NCI-H1694 (cell line): ENCODE measurements around the gene PCYOX1L.
"Not testable (repeated sequence)": the region's sequence is repeated elsewhere in the genome, so short reads cannot be mapped to it uniquely, and the experiment has no call there.

Experiments
- DNase-seq: peaks from one replicate; lab custom pipeline; 2025; lab: John Stamatoyannopoulos, UW

The PCYOX1L gene

GRCh38 chr5:149387081-149387631 is 29.3 kb downstream of the PCYOX1L start:
- no peak for DNase-seq

- no peak for DNase-seq
Observed at GRCh38 chr5:149387982-149388381, 30.1 kb downstream of the PCYOX1L start.

GRCh38 chr5:149388498-149389190 is 30.8 kb downstream of the PCYOX1L start:
- DNase-seq: no peak

- DNase-seq: no peak
Observed at GRCh38 chr5:149389552-149390495, 32.0 kb downstream of the PCYOX1L start.

GRCh38 chr5:149391076-149391475 is 33.2 kb downstream of the PCYOX1L start:
- not testable (repeated sequence) for DNase-seq

GRCh38 chr5:149391524-149391923 is 33.7 kb downstream of the PCYOX1L start:
- no peak for DNase-seq

GRCh38 chr5:149392718-149393117 is 34.9 kb downstream of the PCYOX1L start:
- DNase-seq: no peak

GRCh38 chr5:149394996-149395395 is 37.1 kb downstream of the PCYOX1L start:
- DNase-seq: not testable (repeated sequence)

GRCh38 chr5:149397530-149397929 is 39.7 kb downstream of the PCYOX1L start:
- DNase-seq: no peak

GRCh38 chr5:149398747-149399266 is 41.0 kb downstream of the PCYOX1L start:
- not testable (repeated sequence) for DNase-seq

- no peak for DNase-seq
Observed at GRCh38 chr5:149399775-149400174, 41.9 kb downstream of the PCYOX1L start.

- DNase-seq: no peak
Observed at GRCh38 chr5:149400304-149400703, 42.5 kb downstream of the PCYOX1L start.

- no peak for DNase-seq
Observed at GRCh38 chr5:149401051-149401450, 43.2 kb downstream of the PCYOX1L start.

- no peak for DNase-seq
Observed at GRCh38 chr5:149402291-149402690, 44.4 kb downstream of the PCYOX1L start.

GRCh38 chr5:149403923-149404745 is 46.3 kb downstream of the PCYOX1L start:
- DNase-seq: no peak

GRCh38 chr5:149404746-149405549 is 47.1 kb downstream of the PCYOX1L start:
- no peak for DNase-seq

GRCh38 chr5:149405550-149406202 is 47.8 kb downstream of the PCYOX1L start:
- no peak for DNase-seq

- DNase-seq: no peak
Observed at GRCh38 chr5:149406203-149406978, 48.5 kb downstream of the PCYOX1L start.

GRCh38 chr5:149406979-149407306 is 49.1 kb downstream of the PCYOX1L start:
- DNase-seq: no peak
